C4-2B (cell line): ENCODE measurements around the gene TMEM165.

Source experiments
- H3K27ac ChIP-seq: fragments of 450-650 bp; 2 replicates; pipeline ENCODE4 v1.5.1; 2017
- CTCF ChIP-seq: fragments of 450-650 bp; conservative IDR thresholded peaks from 2 replicates; pipeline ENCODE4 v1.5.1; 2017; ENCODE audit warnings: mild to moderate bottlenecking
- ZFX ChIP-seq: fragments of 450-650 bp; IDR thresholded peaks from 2 replicates; pipeline ENCODE4 v1.6.1; 2017

The TMEM165 gene

GRCh38 chr4:55458611-55459010 lies 62.9 kb downstream of the TMEM165 start:
- TF ChIP-seq CTCF: no peak
- TF ChIP-seq ZFX: no peak
- no peak overlapping the region for H3K27ac ChIP-seq

- TF ChIP-seq CTCF (no peak), ZFX (no peak)
- no peak overlapping the region for H3K27ac ChIP-seq
Observed at GRCh38 chr4:55466001-55466400, 70.2 kb downstream of the TMEM165 start.

- H3K27ac ChIP-seq: no peak overlapping the region
- TF ChIP-seq CTCF (no peak), ZFX (no peak)
Observed at GRCh38 chr4:55468724-55469123, 73.0 kb downstream of the TMEM165 start.

GRCh38 chr4:55469979-55470378 lies 74.2 kb downstream of the TMEM165 start:
- H3K27ac ChIP-seq: no peak overlapping the region
- TF ChIP-seq CTCF (no peak), ZFX (no peak)
